Measurements from ENCODE around the gene ZNHIT2.

The ZNHIT2 gene

DNA sequence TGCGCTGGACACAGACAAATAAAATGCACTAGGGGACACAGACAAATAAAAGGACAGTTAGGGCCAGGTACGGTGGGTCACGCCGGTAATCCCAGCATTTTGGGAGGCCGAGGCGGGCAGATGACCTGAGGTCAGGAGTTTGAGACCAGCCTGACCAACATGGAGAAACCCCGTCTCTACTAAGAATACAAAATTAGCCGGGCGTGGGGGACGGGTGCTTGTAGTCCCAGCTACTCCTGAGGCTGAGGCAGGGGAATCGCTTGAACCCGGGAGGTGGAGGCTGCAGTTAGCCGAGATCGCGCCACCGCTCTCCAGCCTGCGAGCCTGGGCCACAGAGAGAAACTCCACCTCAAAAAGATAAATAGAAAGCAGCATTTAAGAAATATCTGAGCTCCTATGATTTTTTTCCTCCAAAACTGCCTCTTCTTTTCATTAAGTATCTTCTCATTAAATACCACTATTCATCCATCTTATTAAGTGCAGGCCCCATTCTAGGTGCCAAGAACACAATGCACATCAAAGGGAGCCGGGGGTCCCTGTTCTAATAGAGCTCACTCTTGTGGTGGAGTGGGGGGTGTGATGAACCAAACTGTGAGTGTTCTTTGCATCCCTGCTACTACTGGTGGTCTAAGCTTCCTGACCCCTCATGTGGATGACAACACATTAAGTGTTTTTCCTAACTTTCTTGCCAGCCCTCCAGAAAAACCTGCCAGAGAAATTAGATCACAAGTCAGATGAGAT, 766 bp upstream of the ZNHIT2 start:
- DNase-seq = no peak

- DNase-seq = no peak
These were observed 913 bp downstream of the ZNHIT2 start for GRCh38 chr11:65116370-65117205.

- DNase-seq = no peak
These were observed 2.0 kb downstream of the ZNHIT2 start for GRCh38 chr11:65115361-65116082.

DNA sequence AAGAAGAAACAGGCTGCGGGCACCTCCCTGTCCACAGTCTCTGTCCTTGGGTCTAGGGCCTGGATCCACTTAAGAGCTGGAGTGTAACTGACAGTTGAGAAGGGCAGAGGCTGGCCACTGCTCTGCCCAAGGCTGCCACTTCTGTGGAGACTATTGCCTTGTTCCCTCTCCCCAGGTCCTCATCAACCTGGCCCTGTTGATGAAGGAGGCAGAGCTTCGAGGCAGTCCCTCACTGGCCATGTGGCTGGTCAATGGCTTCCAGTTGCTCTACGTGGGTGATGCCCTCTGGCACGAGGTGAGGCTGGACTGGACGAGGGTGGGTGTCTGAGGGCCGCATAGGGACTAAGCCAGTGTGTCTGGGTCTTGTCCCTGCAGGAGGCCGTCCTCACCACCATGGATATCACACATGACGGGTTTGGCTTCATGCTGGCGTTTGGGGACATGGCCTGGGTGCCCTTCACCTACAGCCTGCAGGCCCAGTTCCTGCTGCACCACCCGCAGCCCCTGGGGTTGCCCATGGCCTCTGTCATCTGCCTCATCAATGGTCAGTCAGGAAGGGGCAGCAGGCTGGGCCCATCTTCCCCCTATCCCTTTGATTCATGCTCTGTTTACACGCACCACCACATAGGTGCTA, 2.8 kb downstream of the ZNHIT2 start:
- DNase-seq = no peak

DNA sequence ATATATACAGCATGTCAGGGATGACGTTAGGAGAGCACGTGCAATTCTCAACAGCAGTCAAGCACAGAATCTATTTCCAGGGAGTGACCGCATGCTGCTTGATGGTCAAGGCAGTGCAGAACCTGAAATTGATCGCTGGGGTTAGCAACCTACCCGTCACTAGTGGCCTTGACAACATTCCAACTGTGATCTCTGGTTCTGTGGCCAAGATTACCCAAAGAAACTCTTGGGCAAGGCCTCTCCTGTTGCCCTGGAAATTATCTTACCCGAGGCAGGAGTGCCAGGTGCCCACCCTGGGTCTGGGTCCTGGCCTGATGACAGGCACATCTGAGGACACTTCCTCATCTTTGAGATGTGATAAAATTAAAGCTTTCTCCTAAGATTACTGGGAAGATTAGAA, 3.7 kb downstream of the ZNHIT2 start:
- DNase-seq = no peak

DNA sequence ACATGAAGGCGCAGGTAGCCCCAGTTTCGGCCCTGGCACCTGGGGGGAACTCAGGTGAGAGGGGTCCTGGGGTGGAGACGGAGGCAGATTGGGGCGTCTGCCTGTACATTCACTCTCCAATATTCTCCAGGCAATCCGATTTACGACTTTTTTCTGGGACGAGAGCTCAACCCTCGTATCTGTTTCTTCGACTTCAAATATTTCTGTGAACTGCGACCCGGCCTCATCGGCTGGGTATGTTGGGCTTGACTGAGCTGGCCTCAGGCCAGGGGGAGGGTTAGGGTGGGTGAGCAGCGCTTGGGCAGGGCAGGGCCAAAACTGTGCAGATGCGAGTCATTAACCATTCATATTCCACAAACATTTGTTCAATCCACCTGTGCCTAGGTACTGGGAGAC, 4.1 kb downstream of the ZNHIT2 start:
- no peak for DNase-seq

DNA sequence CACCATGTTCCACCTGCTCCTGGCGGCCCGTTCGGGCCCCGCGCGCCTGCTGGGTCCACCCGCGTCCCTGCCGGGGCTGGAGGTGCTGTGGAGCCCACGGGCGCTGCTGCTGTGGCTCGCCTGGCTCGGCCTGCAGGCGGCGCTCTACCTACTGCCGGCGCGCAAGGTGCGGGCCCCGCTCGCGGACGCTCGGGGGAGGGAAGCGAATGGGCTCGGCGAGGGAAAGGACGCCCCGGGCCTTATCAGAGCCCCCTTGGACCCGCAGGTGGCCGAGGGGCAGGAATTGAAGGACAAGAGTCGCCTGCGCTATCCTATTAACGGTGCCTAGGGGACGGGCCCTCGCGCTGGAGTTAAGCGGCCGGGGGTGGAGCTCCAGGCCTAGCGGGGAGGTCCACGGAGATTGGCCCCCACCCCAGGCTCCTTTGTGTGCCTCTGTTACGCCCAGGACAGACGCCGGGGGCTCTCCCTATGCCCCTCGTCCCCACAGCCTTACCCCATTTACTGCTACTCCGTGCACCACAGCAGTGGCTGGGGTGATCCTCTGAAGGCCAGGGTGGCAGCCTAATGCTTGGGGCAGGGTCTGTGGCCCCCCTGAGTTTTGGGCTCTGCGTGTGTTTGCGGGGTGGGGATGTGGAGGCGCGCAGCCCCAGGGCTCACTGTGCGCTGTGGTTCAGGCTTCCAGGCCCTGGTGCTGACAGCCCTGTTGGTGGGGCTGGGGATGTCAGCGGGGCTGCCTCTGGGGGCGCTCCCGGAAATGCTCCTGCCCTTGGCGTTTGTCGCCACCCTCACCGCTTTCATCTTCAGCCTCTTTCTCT, 4.7 kb downstream of the ZNHIT2 start:
- DNase-seq = no peak

GRCh38 chr11:65111744-65112545, 5.6 kb downstream of the ZNHIT2 start, which contains the start of gene TM7SF2:
Gene TM7SF2, plus strand, starts transcription at chr11:65111872. Its CDS starts 144 bp downstream, at chr11:65112016.
- peak; percentile 75 for DNase-seq

DNA sequence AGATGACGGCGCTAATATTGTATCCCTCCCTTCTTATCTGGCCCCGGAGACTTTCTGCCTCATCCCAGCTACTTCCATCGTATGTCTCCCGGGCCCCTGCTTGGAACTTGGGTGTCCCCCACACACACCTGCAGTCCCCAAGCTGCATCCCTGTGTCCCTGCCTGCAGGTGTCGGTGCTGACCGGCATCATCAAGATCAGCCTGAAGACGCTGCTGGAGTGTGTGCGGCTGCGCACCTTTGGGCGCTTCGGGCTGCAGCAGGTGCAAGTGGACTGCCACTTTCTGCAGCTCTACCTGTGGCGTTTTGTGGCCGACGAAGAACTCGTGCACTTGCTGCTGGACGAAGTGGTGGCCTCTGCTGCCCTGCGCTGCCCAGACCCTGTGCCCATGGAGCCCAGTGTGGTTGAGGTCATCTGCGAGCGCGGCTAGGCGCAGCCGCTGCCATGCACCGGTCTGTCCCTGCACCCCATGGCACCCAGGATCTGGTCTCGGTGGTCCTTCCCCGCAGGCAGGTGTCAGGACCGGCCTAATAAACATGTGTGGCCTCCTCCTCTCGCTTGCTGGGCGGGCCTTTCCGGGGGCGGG, 6.2 kb downstream of the ZNHIT2 start:
- DNase-seq = no peak

DNA sequence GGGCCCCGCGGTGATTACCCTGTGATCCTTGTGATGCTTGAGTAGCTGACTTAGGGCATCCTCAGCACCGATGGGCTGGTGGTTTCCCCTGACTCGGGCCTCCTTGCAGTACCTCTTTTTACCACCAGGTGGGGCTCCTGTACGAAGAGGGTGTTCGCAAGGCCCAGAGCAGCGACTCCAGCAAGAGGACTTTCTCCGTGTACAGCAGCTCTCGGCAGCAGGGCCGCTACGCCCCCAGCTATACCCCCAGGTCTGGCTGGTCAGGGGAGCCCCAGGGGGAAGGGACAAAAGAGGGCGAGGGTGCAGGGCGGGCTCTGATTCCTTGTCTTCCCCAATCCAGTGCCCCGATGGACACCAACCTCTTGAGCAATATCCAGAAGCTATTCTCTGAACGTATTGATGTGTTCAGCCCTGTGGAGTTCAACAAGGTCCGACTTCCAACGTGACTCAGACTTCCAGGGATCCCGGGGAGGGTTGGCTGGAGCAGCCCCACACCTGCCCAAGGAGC, 7.1 kb downstream of the ZNHIT2 start:
- peak; percentile 66 for DNase-seq

- no peak for DNase-seq
These were observed 8.0 kb downstream of the ZNHIT2 start for GRCh38 chr11:65109231-65110198.

DNA sequence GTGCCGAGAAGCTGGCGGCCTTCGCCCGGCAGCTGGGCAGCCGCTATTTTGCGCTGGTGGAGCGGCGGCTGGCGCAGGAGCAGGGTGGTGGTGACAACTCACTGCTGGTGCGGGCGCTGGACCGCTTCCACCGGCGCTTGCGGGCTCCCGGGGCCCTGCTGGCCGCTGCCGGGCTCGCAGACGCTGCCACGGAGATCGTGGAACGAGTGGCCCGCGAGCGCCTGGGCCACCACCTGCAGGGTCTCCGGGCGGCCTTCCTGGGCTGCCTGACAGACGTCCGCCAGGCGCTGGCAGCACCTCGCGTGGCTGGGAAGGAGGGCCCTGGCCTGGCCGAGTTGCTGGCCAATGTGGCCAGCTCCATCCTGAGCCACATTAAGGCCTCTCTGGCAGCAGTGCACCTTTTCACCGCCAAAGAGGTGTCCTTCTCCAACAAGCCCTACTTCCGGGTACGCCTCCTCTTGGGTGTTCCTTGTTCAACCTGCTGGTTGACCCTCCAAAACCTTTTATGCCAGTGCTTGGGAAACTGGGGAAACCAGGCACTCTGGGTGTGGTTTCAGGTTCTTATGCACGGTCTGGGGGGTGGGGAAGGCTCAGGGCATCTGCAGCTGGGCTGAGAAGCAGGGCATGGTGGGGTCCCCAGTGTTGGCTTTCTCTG, 8.9 kb downstream of the ZNHIT2 start:
- no peak for DNase-seq

- DNase-seq = no peak
These were observed 9.6 kb downstream of the ZNHIT2 start for GRCh38 chr11:65107751-65108468.

GRCh38 chr11:65107078-65107477, 10.4 kb downstream of the ZNHIT2 start:
- no peak for DNase-seq

DNA sequence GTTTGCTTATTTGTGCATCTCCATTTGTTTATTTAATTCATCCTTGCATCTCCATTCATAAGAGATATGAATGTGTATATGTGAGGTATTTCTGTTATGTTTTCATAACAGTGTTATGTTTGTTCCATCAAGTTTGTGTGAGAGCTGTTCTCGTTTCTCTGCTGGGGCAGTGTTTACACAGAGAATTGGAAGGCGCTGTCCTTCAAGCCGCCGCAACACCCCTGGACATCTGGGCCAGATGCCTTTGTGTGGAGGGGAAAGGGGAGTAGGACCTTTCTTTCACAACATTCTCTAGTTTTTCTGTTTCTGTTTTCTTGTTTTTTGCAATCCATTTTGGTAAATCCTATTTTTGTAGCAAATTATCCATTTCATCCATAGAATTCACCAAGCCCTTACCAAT, 12.9 kb downstream of the ZNHIT2 start:
- no peak for DNase-seq

GRCh38 chr11:65103476-65103875, 14.0 kb downstream of the ZNHIT2 start:
- DNase-seq = no peak

GRCh38 chr11:65102142-65103095, 15.1 kb downstream of the ZNHIT2 start:
- no peak for DNase-seq
